Loucy (cell line): Measurements from ENCODE around the gene LDLRAD4.
"Not testable (repeated sequence)": the region's sequence is repeated elsewhere in the genome, so short reads cannot be mapped to it uniquely, and the experiment has no call there.

Experiments used
- CTCF ChIP-seq: fragments of 200-600 bp; sonication (generic); conservative IDR thresholded peaks from 2 replicates; pipeline ENCODE4 v1.5.1; 2014; ENCODE audit warnings: mild to moderate bottlenecking, antibody characterized with exemption, low read length
- EZH2phosphoT487 ChIP-seq: fragments of 200-600 bp; IDR thresholded peaks from 2 replicates; pipeline ENCODE4 v1.6.1; 2018; ENCODE audit warnings: antibody characterized with exemption, mild to moderate bottlenecking, moderate library complexity, borderline replicate concordance

GRCh38 chr18:13690060-13690459 is 471.5 kb downstream of the LDLRAD4 start:
- TF ChIP-seq CTCF, EZH2phosphoT487: not testable (repeated sequence)
